Measurements from ENCODE around the gene UBAP1L.

The UBAP1L gene

GRCh38 chr15:65069779-65070546 is 45.0 kb downstream of the UBAP1L start:
- H3K9ac ChIP-seq (ENCODE audit: low read depth, low read length) = no peak overlapping the region
- peaks cover 5% of the 10 kb centered on the region for H3K9me3 ChIP-seq (ENCODE audit: control insufficient read depth, insufficient read depth, low read length)
- H3K4me1 ChIP-seq (ENCODE audit: insufficient read depth, low read length) = peaks cover 21% of the 10 kb centered on the region; the same call in 1 of the 2 replicates
- H3K36me3 ChIP-seq (ENCODE audit: insufficient read depth, low read length) = no peaks in the 10 kb centered on the region

GRCh38 chr15:65069179-65069578 is 45.8 kb downstream of the UBAP1L start:
- no peak overlapping the region for H3K9ac ChIP-seq (ENCODE audit: low read depth, low read length)
- H3K36me3 ChIP-seq (ENCODE audit: insufficient read depth, low read length) = no peaks in the 10 kb centered on the region; the same call in 1 of the 2 replicates
- H3K9me3 ChIP-seq (ENCODE audit: control insufficient read depth, insufficient read depth, low read length) = peaks cover 5% of the 10 kb centered on the region
- H3K4me1 ChIP-seq (ENCODE audit: insufficient read depth, low read length) = peaks cover 21% of the 10 kb centered on the region; the same call in 1 of the 2 replicates

DNA sequence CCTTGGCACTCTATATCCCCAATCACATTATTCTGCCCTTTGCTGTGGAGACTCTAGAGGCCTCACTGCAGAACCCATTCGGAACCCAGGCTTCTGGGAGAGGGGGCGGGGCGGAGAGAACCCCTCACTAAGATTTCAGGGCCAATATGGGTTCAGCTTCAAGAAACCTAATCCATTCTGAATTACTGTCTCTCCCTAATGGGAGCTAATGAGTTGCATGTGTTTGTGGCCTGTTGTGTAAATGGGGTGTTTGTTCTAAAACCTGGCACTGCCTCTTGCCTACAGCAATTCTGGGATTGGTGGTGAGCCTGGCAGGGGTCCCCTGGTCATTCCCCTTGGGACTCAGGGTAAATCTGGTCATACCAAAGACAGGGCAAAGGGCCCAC is 46.6 kb downstream of the UBAP1L start:
- peaks cover 21% of the 10 kb centered on the region; the same call in 1 of the 2 replicates for H3K4me1 ChIP-seq (ENCODE audit: insufficient read depth, low read length)
- H3K9ac ChIP-seq (ENCODE audit: low read depth, low read length) = peak overlapping the region; percentile 74; the same call in 1 of the 2 replicates
- peaks cover 5% of the 10 kb centered on the region for H3K9me3 ChIP-seq (ENCODE audit: control insufficient read depth, insufficient read depth, low read length)
- H3K36me3 ChIP-seq (ENCODE audit: insufficient read depth, low read length) = no peaks in the 10 kb centered on the region; the same call in 1 of the 2 replicates

GRCh38 chr15:65067645-65068402 is 47.2 kb downstream of the UBAP1L start, which contains the start of gene RASL12:
TSS of gene RASL12 (minus strand) at chr15:65067991. CDS start at chr15:65067835, 156 bp downstream.
- Histone ChIP-seq H3K36me3 (ENCODE audit: insufficient read depth, low read length) (no peaks in the 10 kb centered on the region; the same call in 1 of the 2 replicates), H3K4me1 (ENCODE audit: insufficient read depth, low read length) (peaks cover 21% of the 10 kb centered on the region; the same call in 1 of the 2 replicates), H3K9ac (ENCODE audit: low read depth, low read length) (peak within 1 kb of the TSS; percentile 74), H3K9me3 (ENCODE audit: control insufficient read depth, insufficient read depth, low read length) (0 out of 2 replicates have a peak, but pooled peaks cover 2% of the 10 kb centered on the region)

DNA sequence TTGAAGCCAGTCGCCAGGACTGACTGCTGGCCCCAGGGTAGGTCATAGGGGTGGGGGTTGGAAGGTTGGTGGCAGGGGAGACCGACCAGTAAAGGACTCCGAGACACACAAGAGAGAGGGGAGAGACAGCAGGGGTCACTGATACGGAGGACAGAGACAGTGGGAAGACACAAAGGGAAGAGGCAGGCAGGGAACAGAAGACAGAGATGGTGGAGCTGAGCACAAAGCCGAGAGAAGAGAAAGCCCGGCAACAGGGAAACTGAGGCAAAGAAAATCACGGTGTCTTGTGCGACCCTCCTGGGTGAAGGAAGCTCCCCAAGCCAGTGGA is 47.7 kb downstream of the UBAP1L start:
- H3K9ac ChIP-seq (ENCODE audit: low read depth, low read length) = peak overlapping the region; percentile 74
- no peaks in the 10 kb centered on the region; the same call in 1 of the 2 replicates for H3K36me3 ChIP-seq (ENCODE audit: insufficient read depth, low read length)
- H3K9me3 ChIP-seq (ENCODE audit: control insufficient read depth, insufficient read depth, low read length) = no peaks in the 10 kb centered on the region
- peaks cover 21% of the 10 kb centered on the region; the same call in 1 of the 2 replicates for H3K4me1 ChIP-seq (ENCODE audit: insufficient read depth, low read length)

GRCh38 chr15:65066635-65067316 is 48.2 kb downstream of the UBAP1L start:
- peak overlapping the region; percentile 74 for H3K9ac ChIP-seq (ENCODE audit: low read depth, low read length)

GRCh38 chr15:65066001-65066634 is 48.9 kb downstream of the UBAP1L start:
- Histone ChIP-seq H3K4me1 (ENCODE audit: insufficient read depth, low read length) (peaks cover 12% of the 10 kb centered on the region; the same call in 1 of the 2 replicates), H3K36me3 (ENCODE audit: insufficient read depth, low read length) (no peaks in the 10 kb centered on the region; the same call in 1 of the 2 replicates), H3K9me3 (ENCODE audit: control insufficient read depth, insufficient read depth, low read length) (no peaks in the 10 kb centered on the region), H3K9ac (ENCODE audit: low read depth, low read length) (peak overlapping the region; percentile 74; the same call in 1 of the 2 replicates)

More at GRCh38 chr15:65066635-65067316, 48.2 kb downstream of the UBAP1L start:
- Histone ChIP-seq H3K9me3 (ENCODE audit: control insufficient read depth, insufficient read depth, low read length) (no peaks in the 10 kb centered on the region), H3K4me1 (ENCODE audit: insufficient read depth, low read length) (peaks cover 18% of the 10 kb centered on the region; the same call in 1 of the 2 replicates), H3K36me3 (ENCODE audit: insufficient read depth, low read length) (no peaks in the 10 kb centered on the region; the same call in 1 of the 2 replicates)

DNA sequence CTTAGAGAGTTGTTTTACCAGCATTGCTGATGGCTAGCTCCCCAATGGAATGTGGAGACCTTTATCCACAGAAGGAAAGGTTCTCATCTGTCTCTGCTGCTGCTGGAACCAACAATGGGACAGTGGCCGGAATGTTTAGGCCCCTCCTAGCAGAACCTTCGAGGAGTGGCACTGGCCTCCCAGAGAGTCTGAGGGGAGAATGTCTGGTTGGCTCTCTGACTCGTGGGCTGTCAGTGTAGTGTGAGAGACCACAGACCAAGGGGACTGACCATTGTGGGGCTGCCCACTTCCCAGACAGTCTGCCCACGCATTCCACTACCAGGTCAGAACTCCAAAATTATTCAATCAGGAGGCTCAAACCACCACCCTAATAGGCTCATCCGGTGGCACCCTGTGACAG is 52.3 kb downstream of the UBAP1L start:
- H3K9ac ChIP-seq (ENCODE audit: low read depth, low read length) = no peak overlapping the region
- no peaks in the 10 kb centered on the region; the same call in 1 of the 2 replicates for H3K36me3 ChIP-seq (ENCODE audit: insufficient read depth, low read length)
- no peaks in the 10 kb centered on the region for H3K9me3 ChIP-seq (ENCODE audit: control insufficient read depth, insufficient read depth, low read length)
- H3K4me1 ChIP-seq (ENCODE audit: insufficient read depth, low read length) = peaks cover 12% of the 10 kb centered on the region; the same call in 1 of the 2 replicates

- peaks cover 12% of the 10 kb centered on the region; the same call in 1 of the 2 replicates for H3K4me1 ChIP-seq (ENCODE audit: insufficient read depth, low read length)
- H3K9ac ChIP-seq (ENCODE audit: low read depth, low read length) = no peak overlapping the region
- no peaks in the 10 kb centered on the region for H3K9me3 ChIP-seq (ENCODE audit: control insufficient read depth, insufficient read depth, low read length)
- no peaks in the 10 kb centered on the region; the same call in 1 of the 2 replicates for H3K36me3 ChIP-seq (ENCODE audit: insufficient read depth, low read length)
Measured at GRCh38 chr15:65062061-65062460, 52.9 kb downstream of the UBAP1L start.

DNA sequence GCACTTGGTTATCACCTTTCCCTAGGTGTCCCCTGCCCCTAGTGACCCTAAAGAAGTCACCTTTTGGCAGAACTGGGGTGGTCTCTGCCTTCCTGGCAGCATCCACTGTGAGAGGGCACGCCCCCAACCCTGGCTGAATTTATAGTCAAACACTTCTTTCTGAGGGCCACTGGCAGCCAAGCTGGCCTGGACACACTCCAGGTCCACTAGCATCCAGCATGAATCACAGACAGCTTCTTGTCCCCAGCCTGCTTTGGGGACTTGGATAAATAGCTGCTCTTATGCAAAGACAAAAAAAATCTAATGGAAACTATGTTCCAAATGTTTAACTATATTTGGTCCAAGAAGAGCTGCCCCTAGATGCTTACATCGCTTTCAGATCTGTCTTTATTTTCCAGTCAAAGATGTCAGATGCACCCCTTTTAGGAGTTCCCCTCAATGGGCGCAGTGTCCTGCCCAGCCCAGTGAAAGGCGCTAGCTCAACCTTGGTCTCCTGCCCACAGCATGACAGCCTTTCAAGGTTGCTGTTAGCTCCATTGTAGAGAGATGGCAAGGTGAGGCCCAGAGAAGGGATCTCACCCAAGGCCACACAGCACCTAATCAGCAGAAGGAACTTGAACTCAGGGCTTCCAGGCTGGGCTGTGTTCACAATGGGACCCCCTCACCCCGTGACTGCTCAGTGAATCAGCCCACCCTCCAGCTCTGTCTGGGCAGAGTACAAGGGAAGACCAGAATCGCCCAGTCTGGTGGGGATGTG is 54.2 kb downstream of the UBAP1L start:
- H3K9me3 ChIP-seq (ENCODE audit: control insufficient read depth, insufficient read depth, low read length) = no peaks in the 10 kb centered on the region
- H3K9ac ChIP-seq (ENCODE audit: low read depth, low read length) = no peak overlapping the region
- no peaks in the 10 kb centered on the region; the same call in 1 of the 2 replicates for H3K36me3 ChIP-seq (ENCODE audit: insufficient read depth, low read length)
- peaks cover 2% of the 10 kb centered on the region; the same call in 1 of the 2 replicates for H3K4me1 ChIP-seq (ENCODE audit: insufficient read depth, low read length)

DNA sequence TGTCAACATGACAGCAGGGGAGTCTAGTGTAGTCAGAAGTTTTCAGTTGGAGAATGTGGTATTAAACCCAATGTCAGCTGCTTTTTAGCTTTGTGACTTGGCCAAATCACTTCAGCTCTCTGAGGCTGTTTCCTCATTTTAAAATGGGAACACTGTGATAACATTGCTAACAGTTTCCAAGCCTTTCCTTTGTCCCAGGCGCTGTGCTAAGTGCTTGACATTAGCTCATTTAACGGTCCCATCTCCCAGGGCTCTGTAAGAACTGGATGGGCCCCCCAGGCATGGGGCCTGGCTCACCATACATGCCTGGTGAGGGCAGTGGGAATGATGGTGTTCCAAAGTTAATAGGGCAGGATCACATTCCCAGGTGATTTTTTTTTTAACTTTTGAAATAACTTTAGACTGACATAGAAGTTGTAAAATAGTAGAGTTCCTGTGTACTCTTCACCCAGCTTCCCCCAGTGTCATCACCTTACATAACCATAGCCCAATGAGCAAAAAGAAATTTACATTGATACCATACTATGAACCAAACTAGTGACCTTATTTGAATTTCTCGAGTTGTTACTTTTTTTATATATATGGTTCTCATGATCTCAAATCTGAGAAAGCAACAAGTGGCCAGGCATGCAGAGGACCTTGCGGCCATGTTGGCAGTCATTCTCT is 54.9 kb downstream of the UBAP1L start:
- Histone ChIP-seq H3K36me3 (ENCODE audit: insufficient read depth, low read length) (no peaks in the 10 kb centered on the region; the same call in 1 of the 2 replicates), H3K4me1 (ENCODE audit: insufficient read depth, low read length) (no peaks in the 10 kb centered on the region; the same call in 1 of the 2 replicates), H3K9ac (ENCODE audit: low read depth, low read length) (no peak overlapping the region), H3K9me3 (ENCODE audit: control insufficient read depth, insufficient read depth, low read length) (no peaks in the 10 kb centered on the region)

- Histone ChIP-seq H3K9ac (ENCODE audit: low read depth, low read length) (no peak overlapping the region), H3K9me3 (ENCODE audit: control insufficient read depth, insufficient read depth, low read length) (no peaks in the 10 kb centered on the region), H3K4me1 (ENCODE audit: insufficient read depth, low read length) (no peaks in the 10 kb centered on the region), H3K36me3 (ENCODE audit: insufficient read depth, low read length) (no peaks in the 10 kb centered on the region; the same call in 1 of the 2 replicates)
Measured at GRCh38 chr15:65059369-65059750, 55.6 kb downstream of the UBAP1L start.
